Measurements from ENCODE around the gene FGR. TPM values are rescaled to one million over a fixed set of nuclear protein-coding genes. Genes with fewer than 3 reads are reported as not detected.
"Not testable (repeated sequence)": the region's sequence is repeated elsewhere in the genome, so short reads cannot be mapped to it uniquely, and the experiment has no call there.

FGR gene
- total RNA-seq, 1 experiment from 2014 or later, result not detected

DNA sequence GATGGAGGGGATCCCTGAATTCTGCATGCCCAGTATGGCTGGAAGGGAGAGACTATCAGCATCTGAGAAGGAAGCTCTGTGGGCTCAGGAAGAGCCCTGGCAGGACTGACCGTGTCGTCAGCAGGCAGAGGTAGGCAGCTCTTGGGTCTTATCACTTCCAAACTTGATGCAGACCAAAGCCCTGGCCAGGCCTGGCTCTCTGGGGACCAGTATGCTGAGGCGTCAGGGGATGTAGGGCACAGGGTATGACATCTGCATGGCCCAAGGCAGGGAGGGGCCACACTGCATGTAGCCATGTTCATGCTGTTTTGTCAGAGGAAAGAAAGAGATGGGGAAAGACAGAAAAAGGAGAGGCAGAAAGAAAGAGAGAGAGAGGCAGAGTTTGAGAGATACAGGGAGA lies 6.3 kb downstream of the FGR start:
- no peaks in the 10 kb centered on the region for H3K79me2 ChIP-seq (ENCODE audit: insufficient read depth, low read length)
- no peak overlapping the region for H3K9ac ChIP-seq (ENCODE audit: low read length)
- no peak overlapping the region for H3K27ac ChIP-seq (ENCODE audit: low read depth, low read length)
- CTCF ChIA-PET, result interaction anchor here (1.9 kb wide), 1 partner anchor 40 kb away, joined by 5 read pairs; no protein-coding TSS in a partner anchor
- no peak overlapping the region for H3K4me2 ChIP-seq (ENCODE audit: low read length)
- H3K9me2 ChIP-seq (ENCODE audit: insufficient read depth), result no peaks in the 10 kb centered on the region
- POLR2A ChIA-PET, result no interaction called here
- no peak overlapping the region for H3K4me3 ChIP-seq (replicated peaks in 1 of 2; ENCODE audit: low read depth in 1 of 2, low read length in 2 of 2)
- no peaks in the 10 kb centered on the region for H4K20me1 ChIP-seq (ENCODE audit: insufficient read depth)
- no peaks in the 10 kb centered on the region for H3K36me3 ChIP-seq (ENCODE audit: control insufficient read depth in 1 of 2, insufficient read depth in 2 of 2, low read length in 2 of 2)
- DNase-seq (ENCODE audit: low read depth, low spot score), result no peak
- no peaks in the 10 kb centered on the region for H3K9me3 ChIP-seq (ENCODE audit: control insufficient read depth in 1 of 2, insufficient read depth in 1 of 2, low read depth in 1 of 2, low read length in 2 of 2)
- RAD21 ChIA-PET (ENCODE audit: low non-redundant PET in 1 of 2, low total read pairs in 2 of 2, uncharacterized antibody in 2 of 2, unreplicated experiment in 2 of 2), result interaction anchor here in 1 of 2 experiments (0.8 kb wide), 1 partner anchor 8 kb away, joined by 3 read pairs; no protein-coding TSS in a partner anchor
- no peak for ATAC-seq
- no TSS peak for BruUV-seq (replicated peaks)
- intact Hi-C loops (cut with micrococcal nuclease), result no loop called here
- H3K27me3 ChIP-seq (ENCODE audit: insufficient read depth, low read length), result no peaks in the 10 kb centered on the region
- H3K4me1 ChIP-seq (ENCODE audit: control insufficient read depth in 1 of 2, insufficient read depth in 2 of 2, low read length in 2 of 2), result peaks cover 0 to 3% of the 10 kb centered on the region in 2 experiments; a peak in 1 of 4 replicates
- no peak overlapping the region for H2AFZ ChIP-seq (ENCODE audit: low read depth, low read length, poor library complexity, severe bottlenecking)
- no peak for TF ChIP-seq SRF (IDR thresholded peaks at IDR 0.05; ENCODE audit: low read depth)
- TF ChIP-seq, protein P1, sequence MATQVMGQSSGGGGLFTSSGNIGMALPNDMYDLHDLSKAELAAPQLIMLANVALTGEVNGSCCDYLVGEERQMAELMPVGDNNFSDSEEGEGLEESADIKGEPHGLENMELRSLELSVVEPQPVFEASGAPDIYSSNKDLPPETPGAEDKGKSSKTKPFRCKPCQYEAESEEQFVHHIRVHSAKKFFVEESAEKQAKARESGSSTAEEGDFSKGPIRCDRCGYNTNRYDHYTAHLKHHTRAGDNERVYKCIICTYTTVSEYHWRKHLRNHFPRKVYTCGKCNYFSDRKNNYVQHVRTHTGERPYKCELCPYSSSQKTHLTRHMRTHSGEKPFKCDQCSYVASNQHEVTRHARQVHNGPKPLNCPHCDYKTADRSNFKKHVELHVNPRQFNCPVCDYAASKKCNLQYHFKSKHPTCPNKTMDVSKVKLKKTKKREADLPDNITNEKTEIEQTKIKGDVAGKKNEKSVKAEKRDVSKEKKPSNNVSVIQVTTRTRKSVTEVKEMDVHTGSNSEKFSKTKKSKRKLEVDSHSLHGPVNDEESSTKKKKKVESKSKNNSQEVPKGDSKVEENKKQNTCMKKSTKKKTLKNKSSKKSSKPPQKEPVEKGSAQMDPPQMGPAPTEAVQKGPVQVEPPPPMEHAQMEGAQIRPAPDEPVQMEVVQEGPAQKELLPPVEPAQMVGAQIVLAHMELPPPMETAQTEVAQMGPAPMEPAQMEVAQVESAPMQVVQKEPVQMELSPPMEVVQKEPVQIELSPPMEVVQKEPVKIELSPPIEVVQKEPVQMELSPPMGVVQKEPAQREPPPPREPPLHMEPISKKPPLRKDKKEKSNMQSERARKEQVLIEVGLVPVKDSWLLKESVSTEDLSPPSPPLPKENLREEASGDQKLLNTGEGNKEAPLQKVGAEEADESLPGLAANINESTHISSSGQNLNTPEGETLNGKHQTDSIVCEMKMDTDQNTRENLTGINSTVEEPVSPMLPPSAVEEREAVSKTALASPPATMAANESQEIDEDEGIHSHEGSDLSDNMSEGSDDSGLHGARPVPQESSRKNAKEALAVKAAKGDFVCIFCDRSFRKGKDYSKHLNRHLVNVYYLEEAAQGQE (IDR thresholded peaks at IDR 0.05; ENCODE audit: low read depth), result no peak
- no peak for TF ChIP-seq MAX (IDR thresholded peaks at IDR 0.05)
- TF ChIP-seq ELF1 (IDR thresholded peaks at IDR 0.05; ENCODE audit: borderline replicate concordance, low read depth), result no peak
- TF ChIP-seq CEBPB (IDR thresholded peaks at IDR 0.05; ENCODE audit: low read depth), result no peak
- no peak for TF ChIP-seq JUND (IDR thresholded peaks at IDR 0.05)
- no peak for TF ChIP-seq SIN3A (IDR thresholded peaks at IDR 0.05; ENCODE audit: low read depth)

- POLR2A ChIA-PET; H3K9me3 ChIP-seq (ENCODE audit: control insufficient read depth in 1 of 2, insufficient read depth in 1 of 2, low read depth in 1 of 2, low read length in 2 of 2); H4K20me1 ChIP-seq (ENCODE audit: insufficient read depth); H3K27me3 ChIP-seq (ENCODE audit: insufficient read depth, low read length); H3K9ac ChIP-seq (ENCODE audit: low read length); H3K27ac ChIP-seq (ENCODE audit: low read depth, low read length); ATAC-seq; H3K4me2 ChIP-seq (ENCODE audit: low read length); BruUV-seq (replicated peaks); H3K36me3 ChIP-seq (ENCODE audit: control insufficient read depth in 1 of 2, insufficient read depth in 2 of 2, low read length in 2 of 2); H3K4me1 ChIP-seq (ENCODE audit: control insufficient read depth in 1 of 2, insufficient read depth in 2 of 2, low read length in 2 of 2); H3K79me2 ChIP-seq (ENCODE audit: insufficient read depth, low read length); intact Hi-C loops (cut with micrococcal nuclease); H3K9me2 ChIP-seq (ENCODE audit: insufficient read depth); H3K4me3 ChIP-seq (replicated peaks in 1 of 2; ENCODE audit: low read depth in 1 of 2, low read length in 2 of 2); DNase-seq (ENCODE audit: low read depth, low spot score); H2AFZ ChIP-seq (ENCODE audit: low read depth, low read length, poor library complexity, severe bottlenecking): not testable (repeated sequence)
- RAD21 ChIA-PET (ENCODE audit: low non-redundant PET in 1 of 2, low total read pairs in 2 of 2, uncharacterized antibody in 2 of 2, unreplicated experiment in 2 of 2), result interaction anchor here in 1 of 2 experiments (0.6 kb wide), 1 partner anchor 22 kb away, joined by 4 read pairs; no protein-coding TSS in a partner anchor
- CTCF ChIA-PET, result interaction anchor here (1.9 kb wide), 1 partner anchor 41 kb away, joined by 5 read pairs; no protein-coding TSS in a partner anchor
These were observed 7.3 kb downstream of the FGR start for GRCh38 chr1:27627733-27628132.
